BE2C (cell line): ENCODE measurements around the gene STXBP3.

ENCODE experiments used
- DNase-seq: peaks from one replicate; pipeline ENCODE4 v3.0.0-alpha.2; 2020
- H3K27me3 ChIP-seq: fragments of 250-450 bp; sonication (Bioruptor Pico); 2 replicates; pipeline ENCODE4 v1.5.1; 2020; ENCODE audit warnings: mild to moderate bottlenecking
- H3K36me3 ChIP-seq: fragments of 250-450 bp; sonication (Bioruptor Pico); 2 replicates; pipeline ENCODE4 v1.5.1; 2020; ENCODE audit warnings: mild to moderate bottlenecking
- H3K4me1 ChIP-seq: fragments of 250-450 bp; sonication (Bioruptor Pico); 2 replicates; pipeline ENCODE4 v1.5.1; 2020
- H3K4me3 ChIP-seq: 2 replicates; pipeline ENCODE4 v1.5.1; 2011; ENCODE audit warnings: low read depth, low read length
- H3K9me3 ChIP-seq: fragments of 250-450 bp; sonication (Bioruptor Pico); 2 replicates; pipeline ENCODE4 v1.5.1; 2020
- TF ChIP-seq, protein P1 (sequence below): IDR thresholded peaks from 2 replicates; pipeline ENCODE4 v1.5.1; 2012; ENCODE audit warnings: mild to moderate bottlenecking, low read depth, low read length

Gene STXBP3

DNA sequence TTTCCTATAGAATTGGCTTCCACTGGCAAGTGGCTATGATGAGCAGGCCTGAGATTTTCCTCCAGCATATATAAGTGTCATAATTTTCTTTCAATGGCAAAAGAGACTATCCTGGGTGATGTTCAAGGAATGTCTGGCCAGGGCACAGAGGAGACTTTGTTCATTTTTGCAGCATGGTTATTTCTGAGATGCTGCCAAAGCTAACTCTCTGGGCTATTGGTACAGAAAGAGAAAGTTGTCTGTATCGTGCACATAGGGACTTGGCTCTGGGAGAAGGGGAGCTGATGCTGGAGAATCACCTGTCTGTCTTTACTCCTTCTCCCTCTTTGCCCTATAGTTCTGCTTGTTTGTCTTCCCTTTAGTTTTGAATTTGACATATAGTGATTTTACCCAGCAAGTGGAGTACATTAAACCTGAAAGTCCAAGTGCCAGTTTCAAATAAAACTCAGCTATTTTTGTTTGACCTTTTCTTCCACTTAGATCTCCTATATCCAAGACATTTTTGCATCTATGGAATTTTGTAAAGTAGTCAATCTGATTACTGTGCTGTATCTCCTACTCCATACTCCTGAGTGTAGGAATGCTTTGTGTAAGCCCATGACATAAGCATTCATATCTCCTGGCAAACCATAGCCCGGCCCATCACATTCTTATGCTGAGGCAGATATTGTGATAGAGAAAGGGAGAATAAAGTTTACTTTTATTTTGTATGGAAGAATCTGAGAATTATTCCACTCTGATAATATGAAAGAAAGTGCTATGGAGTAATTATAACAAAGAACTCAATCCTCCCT lies 29.8 kb upstream of the STXBP3 start:
- Histone ChIP-seq H3K4me1 (peaks cover 3% of the 10 kb centered on the region; the same call in 1 of the 2 replicates), H3K4me3 (no peak overlapping the region), H3K27me3 (no peaks in the 10 kb centered on the region), H3K36me3 (no peaks in the 10 kb centered on the region), H3K9me3 (no peaks in the 10 kb centered on the region)
- TF ChIP-seq, protein P1, sequence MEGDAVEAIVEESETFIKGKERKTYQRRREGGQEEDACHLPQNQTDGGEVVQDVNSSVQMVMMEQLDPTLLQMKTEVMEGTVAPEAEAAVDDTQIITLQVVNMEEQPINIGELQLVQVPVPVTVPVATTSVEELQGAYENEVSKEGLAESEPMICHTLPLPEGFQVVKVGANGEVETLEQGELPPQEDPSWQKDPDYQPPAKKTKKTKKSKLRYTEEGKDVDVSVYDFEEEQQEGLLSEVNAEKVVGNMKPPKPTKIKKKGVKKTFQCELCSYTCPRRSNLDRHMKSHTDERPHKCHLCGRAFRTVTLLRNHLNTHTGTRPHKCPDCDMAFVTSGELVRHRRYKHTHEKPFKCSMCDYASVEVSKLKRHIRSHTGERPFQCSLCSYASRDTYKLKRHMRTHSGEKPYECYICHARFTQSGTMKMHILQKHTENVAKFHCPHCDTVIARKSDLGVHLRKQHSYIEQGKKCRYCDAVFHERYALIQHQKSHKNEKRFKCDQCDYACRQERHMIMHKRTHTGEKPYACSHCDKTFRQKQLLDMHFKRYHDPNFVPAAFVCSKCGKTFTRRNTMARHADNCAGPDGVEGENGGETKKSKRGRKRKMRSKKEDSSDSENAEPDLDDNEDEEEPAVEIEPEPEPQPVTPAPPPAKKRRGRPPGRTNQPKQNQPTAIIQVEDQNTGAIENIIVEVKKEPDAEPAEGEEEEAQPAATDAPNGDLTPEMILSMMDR: no peak
- DNase-seq: no peak

DNA sequence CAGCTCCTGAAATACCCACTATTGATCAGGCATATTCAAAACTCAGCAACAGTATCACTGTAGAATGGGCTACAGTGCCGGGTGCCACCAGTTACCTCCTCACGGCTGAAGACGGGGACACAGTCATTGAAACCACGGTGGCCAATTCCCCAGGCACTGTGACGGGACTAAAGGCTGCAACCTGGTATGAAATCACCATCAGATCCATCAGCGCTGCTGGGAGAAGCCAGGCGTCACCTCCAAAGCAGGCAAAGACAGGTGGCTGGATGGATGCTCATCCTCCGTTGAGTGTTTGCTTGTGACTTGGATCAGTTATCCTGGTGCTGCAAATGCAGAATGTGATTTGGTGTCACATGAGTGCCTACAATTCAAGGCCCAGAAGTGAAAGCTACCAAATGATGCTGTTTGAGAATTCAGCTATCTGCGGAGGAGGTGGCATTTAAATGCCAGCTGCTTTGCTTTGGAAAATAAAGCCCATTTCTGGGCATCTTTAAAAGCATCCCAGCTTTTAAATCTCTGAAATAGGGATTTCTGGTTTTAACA lies 28.6 kb upstream of the STXBP3 start:
- Histone ChIP-seq H3K36me3 (no peaks in the 10 kb centered on the region), H3K9me3 (no peaks in the 10 kb centered on the region), H3K4me1 (peaks cover 3% of the 10 kb centered on the region; the same call in 1 of the 2 replicates), H3K27me3 (no peaks in the 10 kb centered on the region), H3K4me3 (no peak overlapping the region)
- TF ChIP-seq, protein P1: no peak
- no peak for DNase-seq

DNA sequence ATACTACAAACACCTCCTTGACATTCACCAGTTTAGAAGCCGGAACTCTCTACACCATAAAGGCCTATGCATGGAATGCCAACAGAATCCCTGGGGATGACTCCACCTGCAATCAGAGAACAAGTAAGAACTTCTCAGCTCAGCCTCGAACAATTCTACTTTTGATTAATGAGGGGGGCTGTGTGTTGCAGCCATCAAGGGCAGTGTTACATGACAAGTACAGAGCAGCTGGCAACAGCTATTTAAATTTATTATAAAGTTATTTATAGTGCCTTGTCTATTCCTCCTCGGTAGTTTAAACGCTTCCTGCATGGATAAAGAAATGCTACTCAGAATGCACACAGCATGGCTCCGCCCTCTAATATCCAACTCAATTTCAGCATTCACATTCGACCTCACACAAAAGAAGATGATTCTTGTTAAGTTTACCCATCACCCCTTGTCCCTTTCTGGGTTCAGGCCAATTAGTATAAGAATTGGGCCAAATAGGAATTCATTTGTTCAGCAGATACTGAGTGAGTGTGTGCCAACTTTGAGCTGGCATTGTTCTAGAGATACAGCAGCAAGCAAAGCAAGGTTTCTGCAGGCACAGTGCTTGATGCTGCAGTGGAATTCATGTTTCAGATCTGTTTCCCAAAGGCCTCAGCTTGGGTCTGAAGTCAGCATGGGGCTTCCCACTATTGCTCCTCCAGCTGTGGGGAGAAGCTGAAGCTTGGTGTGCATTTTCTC lies 27.4 kb upstream of the STXBP3 start:
- no peak for DNase-seq
- H3K27me3 ChIP-seq: no peaks in the 10 kb centered on the region
- no peaks in the 10 kb centered on the region for H3K9me3 ChIP-seq
- H3K4me3 ChIP-seq: no peak overlapping the region
- H3K4me1 ChIP-seq: peaks cover 3% of the 10 kb centered on the region; the same call in 1 of the 2 replicates
- TF ChIP-seq, protein P1: no peak
- no peaks in the 10 kb centered on the region for H3K36me3 ChIP-seq

DNA sequence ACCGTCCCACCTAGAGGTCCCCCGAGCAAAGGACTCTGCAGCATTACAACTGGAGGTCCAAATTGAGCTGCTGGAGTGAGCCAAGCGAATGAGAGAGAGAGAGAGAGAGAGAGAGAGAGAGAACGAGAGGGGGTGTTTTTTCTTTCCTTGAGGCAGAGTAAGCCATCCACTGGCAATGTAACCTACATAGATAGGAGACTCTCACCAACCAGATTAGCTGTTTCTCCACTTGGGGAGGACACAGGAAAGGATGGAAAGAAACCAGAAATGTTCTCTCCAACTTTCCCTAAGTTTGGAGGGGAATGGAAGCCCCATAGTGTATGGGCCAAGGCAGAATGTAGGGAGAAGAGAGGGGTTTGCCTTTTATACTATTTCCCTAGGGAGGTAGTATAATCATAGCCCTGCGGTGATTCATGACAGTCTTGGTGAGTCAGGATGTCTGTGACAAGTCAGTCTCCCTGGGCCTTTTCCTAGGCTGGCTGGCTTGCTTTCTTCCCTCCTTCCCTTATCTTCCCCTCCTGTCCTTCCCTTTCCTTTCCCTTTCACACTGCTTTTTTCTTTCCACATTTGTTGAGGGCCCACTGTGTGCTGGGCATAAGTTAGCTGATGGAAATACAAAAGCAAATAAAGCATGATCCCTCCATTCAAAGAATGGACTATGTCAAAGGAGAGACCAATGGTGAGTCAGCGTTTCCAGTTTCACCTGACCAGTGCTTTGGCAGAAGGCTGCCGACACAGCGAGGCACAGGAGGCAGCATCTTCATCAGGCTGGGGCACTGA lies 26.6 kb upstream of the STXBP3 start:
- Histone ChIP-seq H3K4me3 (no peak overlapping the region), H3K9me3 (no peaks in the 10 kb centered on the region), H3K4me1 (peaks cover 3% of the 10 kb centered on the region; the same call in 1 of the 2 replicates), H3K36me3 (no peaks in the 10 kb centered on the region), H3K27me3 (no peaks in the 10 kb centered on the region)
- TF ChIP-seq, protein P1: no peak
- DNase-seq: peak; percentile 39

DNA sequence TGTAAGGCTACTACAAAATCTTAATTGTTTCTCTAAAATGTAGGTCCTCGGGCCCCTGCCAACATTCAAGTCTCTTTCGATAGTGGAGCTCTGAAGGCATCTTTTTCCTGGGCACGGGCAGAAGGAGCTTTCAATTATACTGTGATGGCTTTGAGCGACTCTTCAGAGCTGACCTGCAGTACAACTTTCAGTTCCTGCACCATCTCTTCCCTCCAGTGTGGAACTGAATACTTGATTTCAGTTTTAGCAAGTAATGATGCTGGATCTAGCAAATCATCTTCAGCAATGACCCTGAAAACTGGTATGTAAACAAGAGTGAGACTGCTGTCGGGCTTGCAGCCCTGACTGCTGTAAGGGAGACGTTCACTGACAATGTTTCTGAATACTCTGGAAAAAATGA lies 24.2 kb upstream of the STXBP3 start:
- no peak overlapping the region for H3K4me3 ChIP-seq
- no peak for DNase-seq

More for the DNA sequence above, 24.2 kb upstream of the STXBP3 start:
- Histone ChIP-seq H3K9me3 (no peaks in the 10 kb centered on the region), H3K36me3 (no peaks in the 10 kb centered on the region), H3K4me1 (peaks cover 3% of the 10 kb centered on the region; the same call in 1 of the 2 replicates), H3K27me3 (no peaks in the 10 kb centered on the region)
- TF ChIP-seq, protein P1: no peak
